Ramos (cell line): Measurements from ENCODE around the gene PRR3.

Source experiments
- in situ Hi-C: fragments of 300-500 bp; cut with MboI; formaldehyde crosslinking; loops from one replicate; pipeline ENCODE4 v1.14.3; 2022; ENCODE audit warnings: low sequenced_read_pairs; ENCODE audit not compliant: unreplicated experiment

Gene PRR3

GRCh38 chr6:30568245-30568644 lies 11.2 kb downstream of the PRR3 start:
- in situ Hi-C loops = no loop called here

GRCh38 chr6:30570263-30570662 lies 13.2 kb downstream of the PRR3 start:
- in situ Hi-C loops = no loop called here

- in situ Hi-C loops = no loop called here
Measured at GRCh38 chr6:30570740-30571074, 13.6 kb downstream of the PRR3 start.

- in situ Hi-C loops = no loop called here
Measured at GRCh38 chr6:30571075-30571761, 14.1 kb downstream of the PRR3 start, which contains the start of gene ABCF1. ABCF1 (plus strand) TSS chr6:30571442; CDS start chr6:30571488, 46 bp downstream.

GRCh38 chr6:30571762-30572082 lies 14.6 kb downstream of the PRR3 start:
- in situ Hi-C loops = no loop called here

- in situ Hi-C loops = no loop called here
Measured at GRCh38 chr6:30572148-30572547, 15.1 kb downstream of the PRR3 start.

- in situ Hi-C loops = no loop called here
Measured at GRCh38 chr6:30573113-30573512, 16.0 kb downstream of the PRR3 start.

GRCh38 chr6:30578051-30578450 lies 21.0 kb downstream of the PRR3 start:
- in situ Hi-C loops = no loop called here

GRCh38 chr6:30583921-30584320 lies 26.8 kb downstream of the PRR3 start:
- in situ Hi-C loops = no loop called here

- in situ Hi-C loops = no loop called here
Measured at GRCh38 chr6:30589754-30590358, 32.8 kb downstream of the PRR3 start.

- in situ Hi-C loops = no loop called here
Measured at GRCh38 chr6:30590509-30590908, 33.4 kb downstream of the PRR3 start.

- in situ Hi-C loops = no loop called here
Measured at GRCh38 chr6:30591008-30591407, 33.9 kb downstream of the PRR3 start.

GRCh38 chr6:30592287-30592686 lies 35.2 kb downstream of the PRR3 start:
- in situ Hi-C loops = no loop called here

GRCh38 chr6:30597315-30598144 lies 40.4 kb downstream of the PRR3 start:
- in situ Hi-C loops = loop anchor here (5.0 kb wide), 1 partner anchor 115 kb away; no protein-coding TSS in a partner anchor

- in situ Hi-C loops = loop anchor here (5.0 kb wide), 1 partner anchor 117 kb away; no protein-coding TSS in a partner anchor
Measured at GRCh38 chr6:30598912-30599624, 42.0 kb downstream of the PRR3 start.

GRCh38 chr6:30599625-30600324 lies 42.7 kb downstream of the PRR3 start:
- in situ Hi-C loops = loop anchor here (5.0 kb wide), 1 partner anchor 117 kb away; no protein-coding TSS in a partner anchor

GRCh38 chr6:30600451-30600961 lies 43.4 kb downstream of the PRR3 start:
- in situ Hi-C loops = no loop called here

GRCh38 chr6:30601436-30601814 lies 44.3 kb downstream of the PRR3 start:
- in situ Hi-C loops = no loop called here

- in situ Hi-C loops = no loop called here
Measured at GRCh38 chr6:30601815-30602641, 44.9 kb downstream of the PRR3 start.
